Neural cell (in vitro differentiated cells): Measurements from ENCODE around the gene FYN. TPM values are rescaled to one million over a fixed set of nuclear protein-coding genes. Genes with fewer than 3 reads are reported as not detected.

Experiments
- H2AFZ ChIP-seq: fragments of 200-600, 300-800 bp; sonication (generic), shearing (Covaris generic); 2 replicates; pipeline ENCODE4 v1.6.0; 2014; ENCODE audit warnings: low read depth, mild to moderate bottlenecking, antibody characterized with exemption, low read length, moderate library complexity
- H3F3A ChIP-seq: fragments of 200-600 bp; shearing (Covaris generic); 2 replicates; pipeline ENCODE4 v1.6.1; 2016; ENCODE audit warnings: mild to moderate bottlenecking, moderate library complexity, mixed read lengths, antibody characterized with exemption, low read length; ENCODE audit not compliant: insufficient read depth, poor library complexity, severe bottlenecking
- H3K27ac ChIP-seq: fragments of 200-600, 300-800 bp; sonication (generic), shearing (Covaris generic); 2 replicates; pipeline ENCODE4 v1.5.1; 2014; ENCODE audit warnings: mild to moderate bottlenecking, low read length, moderate library complexity
- H3K27me3 ChIP-seq: fragments of 300-800, 200-600 bp; sonication (generic), shearing (Covaris generic); 2 replicates; pipeline ENCODE4 v1.6.0; 2014; ENCODE audit warnings: mild to moderate bottlenecking, low read depth, low read length, moderate library complexity; ENCODE audit not compliant: insufficient read depth
- H3K36me3 ChIP-seq: fragments of 300-800, 200-600 bp; sonication (generic), shearing (Covaris generic); 2 replicates; pipeline ENCODE4 v1.5.1; 2014; ENCODE audit warnings: mild to moderate bottlenecking, antibody characterized with exemption, low read length, moderate library complexity; ENCODE audit not compliant: insufficient read depth
- H3K4me2 ChIP-seq: fragments of 300-800, 200-600 bp; sonication (generic), shearing (Covaris generic); 2 replicates; pipeline ENCODE4 v1.6.0; 2014; ENCODE audit warnings: mild to moderate bottlenecking, low read length
- H3K4me3 ChIP-seq: fragments of 300-800, 200-600 bp; sonication (generic), shearing (Covaris generic); 2 replicates; pipeline ENCODE4 v1.5.1; 2014; ENCODE audit warnings: mild to moderate bottlenecking, low read length, moderate library complexity
- H3K79me2 ChIP-seq: fragments of 200-600 bp; shearing (Covaris generic); replicated peaks from 2 replicates; pipeline ENCODE4 v1.6.0; 2014; ENCODE audit warnings: mild to moderate bottlenecking, low read length, moderate library complexity; ENCODE audit not compliant: insufficient read depth
- H3K9ac ChIP-seq: fragments of 300-800, 200-600 bp; sonication (generic), shearing (Covaris generic); 2 replicates; pipeline ENCODE4 v1.6.1; 2016; ENCODE audit warnings: mild to moderate bottlenecking, low read length, mixed read lengths
- H3K9me2 ChIP-seq: fragments of 200-600 bp; shearing (Covaris generic); 2 replicates; pipeline ENCODE4 v1.6.1; 2016; ENCODE audit warnings: mild to moderate bottlenecking, low read length, mixed read lengths; ENCODE audit not compliant: insufficient read depth
- H3K9me3 ChIP-seq: fragments of 200-600, 300-800 bp; sonication (generic), shearing (Covaris generic); 2 replicates; pipeline ENCODE4 v1.6.1; 2016; ENCODE audit warnings: mild to moderate bottlenecking, mixed run types, low read length, moderate library complexity, mixed read lengths
- H4K20me1 ChIP-seq: fragments of 200-600 bp; shearing (Covaris generic); 2 replicates; pipeline ENCODE4 v1.6.1; 2016; ENCODE audit warnings: mild to moderate bottlenecking, mixed run types; ENCODE audit not compliant: insufficient read depth
- EP300 ChIP-seq: fragments of 450-650 bp; conservative IDR thresholded peaks from 2 replicates; pipeline ENCODE4 v1.6.1; 2014; ENCODE audit warnings: antibody characterized with exemption, mild to moderate bottlenecking, moderate library complexity; ENCODE audit not compliant: poor library complexity, severe bottlenecking
- EZH2 ChIP-seq: fragments of 200-600, 300-800 bp; shearing (Covaris generic), sonication (generic); IDR thresholded peaks from 2 replicates; pipeline ENCODE4 v1.6.1; 2014; ENCODE audit warnings: antibody characterized with exemption, low read length, borderline replicate concordance, mild to moderate bottlenecking; ENCODE audit not compliant: insufficient read depth, poor library complexity, severe bottlenecking
- MXI1 ChIP-seq: fragments of 450-650 bp; conservative IDR thresholded peaks from 2 replicates; pipeline ENCODE4 v1.6.1; 2014; ENCODE audit warnings: antibody characterized with exemption, mild to moderate bottlenecking; ENCODE audit not compliant: poor library complexity, severe bottlenecking
- POLR2AphosphoS5 ChIP-seq: IDR thresholded peaks from 2 replicates; pipeline ENCODE4 v1.6.1; 2012
- RAD21 ChIP-seq: fragments of 450-650 bp; conservative IDR thresholded peaks from 2 replicates; pipeline ENCODE4 v1.6.1; 2014; ENCODE audit warnings: antibody characterized with exemption, mild to moderate bottlenecking, moderate library complexity
- SMC3 ChIP-seq: fragments of 450-650 bp; conservative IDR thresholded peaks from 2 replicates; pipeline ENCODE4 v1.6.1; 2014; ENCODE audit warnings: antibody characterized with exemption, mild to moderate bottlenecking, moderate library complexity; ENCODE audit not compliant: poor library complexity
- TAF1 ChIP-seq: IDR thresholded peaks from 2 replicates; pipeline ENCODE4 v1.6.1; 2012; ENCODE audit warnings: low read depth
- polyA plus RNA-seq: library from polyadenylated mRNA; depleted of rRNA; stranded (reverse); fragments of >200 nt; gene quantifications from 2 replicates; pipeline ENCODE4 v1.2.3, GENCODE V29; 2014
- TF ChIP-seq, protein P1 (sequence below): IDR thresholded peaks from 2 replicates; pipeline ENCODE4 v1.6.1; 2012; ENCODE audit warnings: borderline replicate concordance
- TF ChIP-seq, protein P2 (sequence below): fragments of 450-650 bp; IDR thresholded peaks from 2 replicates; pipeline ENCODE4 v1.5.1; 2014; ENCODE audit warnings: antibody characterized with exemption, mild to moderate bottlenecking, moderate library complexity; ENCODE audit not compliant: poor library complexity, severe bottlenecking

Gene FYN
- polyA plus RNA-seq, 1 donor from 2014 or later = 277 TPM

DNA sequence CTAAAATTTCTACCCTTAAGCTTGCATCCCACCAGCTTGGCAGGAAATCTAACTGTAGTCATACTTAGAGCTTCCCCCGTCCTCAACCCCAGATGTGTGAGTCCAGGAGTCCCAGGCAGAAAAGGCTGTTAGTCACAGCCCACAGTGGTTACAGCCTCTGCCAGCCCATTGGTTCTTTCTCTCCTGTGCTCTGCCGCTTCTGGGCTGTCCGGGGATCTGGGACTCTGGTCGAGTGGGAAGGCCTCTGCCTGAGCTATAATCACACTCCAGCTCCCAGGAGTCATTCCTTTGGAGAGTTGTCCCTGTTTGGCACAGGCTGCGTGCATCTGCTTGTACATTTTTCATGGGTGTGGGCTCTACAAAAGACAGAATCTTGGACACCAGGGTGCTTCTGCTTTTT lies 45.6 kb upstream of the FYN start:
- H3K27ac ChIP-seq = no peak overlapping the region
- no peak for TF ChIP-seq MXI1
- TF ChIP-seq RAD21 = no peak
- no peak for TF ChIP-seq POLR2AphosphoS5
- no peak for TF ChIP-seq EP300
- TF ChIP-seq SMC3 = no peak
- TF ChIP-seq, protein P1, sequence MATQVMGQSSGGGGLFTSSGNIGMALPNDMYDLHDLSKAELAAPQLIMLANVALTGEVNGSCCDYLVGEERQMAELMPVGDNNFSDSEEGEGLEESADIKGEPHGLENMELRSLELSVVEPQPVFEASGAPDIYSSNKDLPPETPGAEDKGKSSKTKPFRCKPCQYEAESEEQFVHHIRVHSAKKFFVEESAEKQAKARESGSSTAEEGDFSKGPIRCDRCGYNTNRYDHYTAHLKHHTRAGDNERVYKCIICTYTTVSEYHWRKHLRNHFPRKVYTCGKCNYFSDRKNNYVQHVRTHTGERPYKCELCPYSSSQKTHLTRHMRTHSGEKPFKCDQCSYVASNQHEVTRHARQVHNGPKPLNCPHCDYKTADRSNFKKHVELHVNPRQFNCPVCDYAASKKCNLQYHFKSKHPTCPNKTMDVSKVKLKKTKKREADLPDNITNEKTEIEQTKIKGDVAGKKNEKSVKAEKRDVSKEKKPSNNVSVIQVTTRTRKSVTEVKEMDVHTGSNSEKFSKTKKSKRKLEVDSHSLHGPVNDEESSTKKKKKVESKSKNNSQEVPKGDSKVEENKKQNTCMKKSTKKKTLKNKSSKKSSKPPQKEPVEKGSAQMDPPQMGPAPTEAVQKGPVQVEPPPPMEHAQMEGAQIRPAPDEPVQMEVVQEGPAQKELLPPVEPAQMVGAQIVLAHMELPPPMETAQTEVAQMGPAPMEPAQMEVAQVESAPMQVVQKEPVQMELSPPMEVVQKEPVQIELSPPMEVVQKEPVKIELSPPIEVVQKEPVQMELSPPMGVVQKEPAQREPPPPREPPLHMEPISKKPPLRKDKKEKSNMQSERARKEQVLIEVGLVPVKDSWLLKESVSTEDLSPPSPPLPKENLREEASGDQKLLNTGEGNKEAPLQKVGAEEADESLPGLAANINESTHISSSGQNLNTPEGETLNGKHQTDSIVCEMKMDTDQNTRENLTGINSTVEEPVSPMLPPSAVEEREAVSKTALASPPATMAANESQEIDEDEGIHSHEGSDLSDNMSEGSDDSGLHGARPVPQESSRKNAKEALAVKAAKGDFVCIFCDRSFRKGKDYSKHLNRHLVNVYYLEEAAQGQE = no peak
- TF ChIP-seq, protein P2, sequence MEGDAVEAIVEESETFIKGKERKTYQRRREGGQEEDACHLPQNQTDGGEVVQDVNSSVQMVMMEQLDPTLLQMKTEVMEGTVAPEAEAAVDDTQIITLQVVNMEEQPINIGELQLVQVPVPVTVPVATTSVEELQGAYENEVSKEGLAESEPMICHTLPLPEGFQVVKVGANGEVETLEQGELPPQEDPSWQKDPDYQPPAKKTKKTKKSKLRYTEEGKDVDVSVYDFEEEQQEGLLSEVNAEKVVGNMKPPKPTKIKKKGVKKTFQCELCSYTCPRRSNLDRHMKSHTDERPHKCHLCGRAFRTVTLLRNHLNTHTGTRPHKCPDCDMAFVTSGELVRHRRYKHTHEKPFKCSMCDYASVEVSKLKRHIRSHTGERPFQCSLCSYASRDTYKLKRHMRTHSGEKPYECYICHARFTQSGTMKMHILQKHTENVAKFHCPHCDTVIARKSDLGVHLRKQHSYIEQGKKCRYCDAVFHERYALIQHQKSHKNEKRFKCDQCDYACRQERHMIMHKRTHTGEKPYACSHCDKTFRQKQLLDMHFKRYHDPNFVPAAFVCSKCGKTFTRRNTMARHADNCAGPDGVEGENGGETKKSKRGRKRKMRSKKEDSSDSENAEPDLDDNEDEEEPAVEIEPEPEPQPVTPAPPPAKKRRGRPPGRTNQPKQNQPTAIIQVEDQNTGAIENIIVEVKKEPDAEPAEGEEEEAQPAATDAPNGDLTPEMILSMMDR = no peak
- H3K4me2 ChIP-seq = no peak overlapping the region
- H3K9me2 ChIP-seq = no peaks in the 10 kb centered on the region
- H3K9me3 ChIP-seq = no peaks in the 10 kb centered on the region
- no peaks in the 10 kb centered on the region for H4K20me1 ChIP-seq
- no peak overlapping the region for H3K4me3 ChIP-seq
- H3K27me3 ChIP-seq = no peaks in the 10 kb centered on the region
- H3K36me3 ChIP-seq = no peaks in the 10 kb centered on the region
- H2AFZ ChIP-seq = no peak overlapping the region
- no peaks in the 10 kb centered on the region for H3F3A ChIP-seq
- no peak overlapping the region for H3K9ac ChIP-seq
- H3K79me2 ChIP-seq = no peaks in the 10 kb centered on the region

DNA sequence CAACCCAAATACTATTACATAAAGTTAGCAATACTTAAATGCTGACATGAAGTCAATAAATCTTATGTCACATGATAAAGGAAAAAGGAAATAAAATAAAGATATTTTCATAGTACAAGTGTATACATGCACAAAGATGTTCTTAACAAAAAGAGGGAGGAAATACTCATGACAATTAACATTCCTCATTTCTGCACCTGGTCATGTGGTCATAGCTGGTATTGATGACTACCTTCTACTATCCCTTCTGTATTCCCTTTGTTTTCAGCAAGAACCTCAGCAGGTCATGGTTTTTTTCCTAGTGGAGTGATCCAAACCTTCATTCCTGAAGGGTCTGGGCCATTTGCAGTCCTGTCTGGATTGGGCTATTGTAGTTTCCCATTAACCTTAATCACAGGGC lies 43.5 kb upstream of the FYN start:
- no peak overlapping the region for H3K4me3 ChIP-seq
- no peaks in the 10 kb centered on the region for H3K9me3 ChIP-seq
- H4K20me1 ChIP-seq = no peaks in the 10 kb centered on the region
- H3K36me3 ChIP-seq = no peaks in the 10 kb centered on the region
- H3K27ac ChIP-seq = no peak overlapping the region
- TF ChIP-seq POLR2AphosphoS5 (no peak), RAD21 (no peak), SMC3 (no peak), TAF1 (no peak), MXI1 (no peak), EZH2 (no peak), EP300 (no peak)
- TF ChIP-seq, protein P1 = no peak
- TF ChIP-seq, protein P2 = no peak
- no peaks in the 10 kb centered on the region for H3K79me2 ChIP-seq
- no peak overlapping the region for H2AFZ ChIP-seq
- H3F3A ChIP-seq = no peaks in the 10 kb centered on the region
- H3K9ac ChIP-seq = no peak overlapping the region
- H3K27me3 ChIP-seq = no peaks in the 10 kb centered on the region
- H3K9me2 ChIP-seq = no peaks in the 10 kb centered on the region
- H3K4me2 ChIP-seq = no peak overlapping the region
